ENCODE measurements around the gene MRI1. TPM values are rescaled to one million over a fixed set of nuclear protein-coding genes. Genes with fewer than 3 reads are reported as not detected.

The MRI1 gene
- total RNA-seq, 1 experiment from 2014 or later, result 33.8 TPM

GRCh38 chr19:13799669-13800068, 35.3 kb downstream of the MRI1 start:
- no peaks in the 10 kb centered on the region for H3K27me3 ChIP-seq (ENCODE audit: insufficient read depth, low read depth)
- ChIA-PET POLR2A (ENCODE audit: unreplicated experiment) (no interaction called here), CTCF (interaction anchor here (0.6 to 1.2 kb wide), 2 partner anchors 18 to 963 kb away, joined by 5 to 8 read pairs; no protein-coding TSS in a partner anchor)
- intact Hi-C loops (cut with micrococcal nuclease; ENCODE audit: unreplicated experiment), result no loop called here
- H3F3A ChIP-seq (ENCODE audit: insufficient read depth, low read depth), result peaks cover 70% of the 10 kb centered on the region
- no TSS peak for BruUV-seq (replicated peaks)
- DNase-seq, result no peak
- no peak overlapping the region for H3K27ac ChIP-seq
- H3K4me3 ChIP-seq, result no peak overlapping the region
- H3K79me2 ChIP-seq (ENCODE audit: low read depth), result peaks cover 34% of the 10 kb centered on the region
- H3K36me3 ChIP-seq (ENCODE audit: low read depth), result peaks cover 6% of the 10 kb centered on the region; the same call in 1 of the 2 replicates
- H3K9me3 ChIP-seq (ENCODE audit: insufficient read depth, low read depth), result no peaks in the 10 kb centered on the region
- H3K4me2 ChIP-seq, result no peak overlapping the region
- no peak overlapping the region for H2AFZ ChIP-seq
- no peak for TF ChIP-seq EZH2 (IDR thresholded peaks at IDR 0.05; ENCODE audit: low read depth)
- TF ChIP-seq CTCF (conservative IDR thresholded peaks at IDR 0.05), result no peak
- peaks cover 42% of the 10 kb centered on the region for H3K4me1 ChIP-seq (replicated peaks; ENCODE audit: insufficient read depth)
- no peaks in the 10 kb centered on the region for H4K20me1 ChIP-seq (ENCODE audit: insufficient read depth)
- H3K9me2 ChIP-seq (ENCODE audit: insufficient read depth), result no peaks in the 10 kb centered on the region

- H3K36me3 ChIP-seq (ENCODE audit: low read depth), result peaks cover 31% of the 10 kb centered on the region
Measured at GRCh38 chr19:13803038-13803437, 38.7 kb downstream of the MRI1 start.

GRCh38 chr19:13804830-13805683, 40.7 kb downstream of the MRI1 start:
- Histone ChIP-seq H4K20me1 (ENCODE audit: insufficient read depth) (no peaks in the 10 kb centered on the region), H3K4me2 (0 out of 2 replicates have a peak overlapping the region, but pooled peaks have one; percentile 8), H3K9me2 (ENCODE audit: insufficient read depth) (no peaks in the 10 kb centered on the region), H3K79me2 (ENCODE audit: low read depth) (peaks cover 13% of the 10 kb centered on the region; the same call in 1 of the 2 replicates), H3K9me3 (ENCODE audit: insufficient read depth, low read depth) (no peaks in the 10 kb centered on the region), H3K4me3 (no peak overlapping the region), H3K4me1 (replicated peaks; ENCODE audit: insufficient read depth) (peaks cover 26% of the 10 kb centered on the region), H3K36me3 (ENCODE audit: low read depth) (peaks cover 44% of the 10 kb centered on the region), H3K27ac (no peak overlapping the region), H3K27me3 (ENCODE audit: insufficient read depth, low read depth) (no peaks in the 10 kb centered on the region), H2AFZ (no peak overlapping the region), H3F3A (ENCODE audit: insufficient read depth, low read depth) (peaks cover 52% of the 10 kb centered on the region)
- TF ChIP-seq EZH2 (IDR thresholded peaks at IDR 0.05; ENCODE audit: low read depth), result no peak
- TF ChIP-seq CTCF (conservative IDR thresholded peaks at IDR 0.05), result no peak; the same call in 1 of the 2 replicates
- ChIA-PET POLR2A (ENCODE audit: unreplicated experiment) (no interaction called here), CTCF (no interaction called here)
- DNase-seq, result no peak
- intact Hi-C loops (cut with micrococcal nuclease; ENCODE audit: unreplicated experiment), result no loop called here
- no TSS peak for BruUV-seq (replicated peaks)

More at GRCh38 chr19:13803038-13803437, 38.7 kb downstream of the MRI1 start:
- no peaks in the 10 kb centered on the region for H4K20me1 ChIP-seq (ENCODE audit: insufficient read depth)
- ChIA-PET CTCF (no interaction called here), POLR2A (ENCODE audit: unreplicated experiment) (interaction anchor here (0.6 kb wide), 2 partner anchors 55 to 56 kb away, joined by 3 to 14 read pairs; no protein-coding TSS in a partner anchor)
- no peaks in the 10 kb centered on the region for H3K27me3 ChIP-seq (ENCODE audit: insufficient read depth, low read depth)
- peak overlapping the region; percentile 49 for H3K4me2 ChIP-seq
- peaks cover 31% of the 10 kb centered on the region for H3K4me1 ChIP-seq (replicated peaks; ENCODE audit: insufficient read depth)
- H3F3A ChIP-seq (ENCODE audit: insufficient read depth, low read depth), result peaks cover 51% of the 10 kb centered on the region
- peaks cover 22% of the 10 kb centered on the region for H3K79me2 ChIP-seq (ENCODE audit: low read depth)
- peak; percentile 88 to 89 for DNase-seq
- intact Hi-C loops (cut with micrococcal nuclease; ENCODE audit: unreplicated experiment), result loop anchor here (1.0 kb wide), 1 partner anchor 8 kb away; the partner anchor contains the start of gene ZSWIM4
- H3K9me2 ChIP-seq (ENCODE audit: insufficient read depth), result no peaks in the 10 kb centered on the region
- H3K27ac ChIP-seq, result peak overlapping the region; percentile 85
- BruUV-seq (replicated peaks), result no TSS peak
- H2AFZ ChIP-seq, result no peak overlapping the region
- no peak overlapping the region for H3K4me3 ChIP-seq
- no peak for TF ChIP-seq EZH2 (IDR thresholded peaks at IDR 0.05; ENCODE audit: low read depth)
- no peak for TF ChIP-seq CTCF (conservative IDR thresholded peaks at IDR 0.05)
- H3K9me3 ChIP-seq (ENCODE audit: insufficient read depth, low read depth), result no peaks in the 10 kb centered on the region
